ENCODE measurements around the gene SLFN14.
"Not testable (repeated sequence)": the region's sequence is repeated elsewhere in the genome, so short reads cannot be mapped to it uniquely, and the experiment has no call there.

The SLFN14 gene

DNA sequence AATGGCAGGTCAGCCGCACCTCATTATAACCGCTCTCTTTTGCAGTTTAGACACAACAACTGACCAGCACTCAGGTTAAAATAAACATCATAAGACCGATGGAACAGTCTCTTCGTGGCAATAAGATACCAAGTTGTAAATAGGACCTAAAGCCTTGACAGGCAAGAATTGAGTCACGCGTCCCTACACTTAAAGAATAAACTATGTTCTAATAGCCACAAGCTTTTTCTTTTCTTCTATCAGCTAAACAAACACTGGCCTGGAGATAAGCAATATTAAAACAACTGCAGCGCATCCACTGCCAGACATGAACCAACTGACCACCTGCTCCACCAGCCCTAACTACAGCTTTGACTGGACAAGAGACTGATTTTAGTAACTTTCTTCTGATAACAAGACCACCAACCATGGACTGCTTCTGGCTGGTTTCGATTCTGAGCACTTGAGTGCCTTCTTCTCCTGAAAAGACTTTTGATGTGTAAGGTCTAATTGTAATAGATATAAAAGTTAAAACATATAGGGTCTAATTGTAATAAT lies 40.6 kb downstream of the SLFN14 start:
- no peak for DNase-seq

DNA sequence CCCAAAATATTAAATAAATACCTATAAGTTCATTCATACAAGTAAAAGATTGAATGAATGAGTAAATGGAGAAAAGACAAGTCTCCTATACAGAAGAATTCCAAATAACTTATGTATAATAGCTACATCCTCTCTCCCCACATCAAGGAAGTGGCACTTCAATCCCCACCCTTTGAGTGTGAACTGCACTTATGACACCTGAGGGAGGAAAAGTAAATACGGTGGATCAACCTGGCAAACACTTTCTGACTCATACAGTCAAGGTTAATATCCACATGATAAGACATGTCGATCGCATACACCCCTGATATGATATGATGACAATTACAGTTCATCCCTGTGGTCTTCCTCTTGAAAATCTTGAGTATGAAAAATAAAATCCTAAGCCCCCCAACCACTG lies 41.2 kb downstream of the SLFN14 start:
- no peak for DNase-seq

DNA sequence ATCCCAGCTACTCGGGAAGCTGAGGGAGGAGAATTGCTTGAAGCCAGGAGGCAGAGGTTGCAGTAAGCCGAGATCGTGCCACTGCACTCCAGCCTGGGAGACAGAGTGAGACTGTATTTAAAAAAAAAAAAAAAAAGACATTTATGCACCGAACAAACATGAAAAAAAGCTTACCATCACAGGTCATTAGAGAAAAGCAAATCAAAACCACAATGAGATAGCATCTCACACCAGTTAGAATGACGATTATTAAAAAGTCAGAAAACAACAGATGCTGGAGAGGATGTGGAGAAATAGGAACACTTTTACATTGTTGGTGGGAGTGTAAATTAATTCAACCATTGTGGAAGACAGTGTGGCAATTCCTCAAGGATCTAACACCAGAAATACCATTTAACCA lies 42.2 kb downstream of the SLFN14 start:
- not testable (repeated sequence) for DNase-seq

DNA sequence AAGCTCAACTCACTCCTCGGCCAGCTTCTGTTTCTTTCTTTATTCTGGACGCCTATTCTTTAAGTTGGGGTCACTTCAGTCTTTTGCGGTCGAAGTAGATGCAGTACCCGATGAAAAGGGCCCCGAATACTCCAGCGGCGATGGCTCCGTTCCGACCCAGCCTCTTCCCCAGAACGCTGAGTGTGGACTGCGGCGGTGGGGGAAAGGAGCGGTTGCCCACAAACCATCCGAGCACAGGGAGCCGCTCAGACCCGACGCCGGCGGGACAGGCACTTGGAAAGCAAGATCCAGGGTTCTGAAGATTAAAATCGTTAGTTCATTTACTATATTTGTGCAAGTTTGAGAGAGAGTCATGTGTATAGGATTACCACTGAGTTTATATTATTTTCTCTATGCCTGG lies 45.6 kb downstream of the SLFN14 start:
- DNase-seq: no peak

DNA sequence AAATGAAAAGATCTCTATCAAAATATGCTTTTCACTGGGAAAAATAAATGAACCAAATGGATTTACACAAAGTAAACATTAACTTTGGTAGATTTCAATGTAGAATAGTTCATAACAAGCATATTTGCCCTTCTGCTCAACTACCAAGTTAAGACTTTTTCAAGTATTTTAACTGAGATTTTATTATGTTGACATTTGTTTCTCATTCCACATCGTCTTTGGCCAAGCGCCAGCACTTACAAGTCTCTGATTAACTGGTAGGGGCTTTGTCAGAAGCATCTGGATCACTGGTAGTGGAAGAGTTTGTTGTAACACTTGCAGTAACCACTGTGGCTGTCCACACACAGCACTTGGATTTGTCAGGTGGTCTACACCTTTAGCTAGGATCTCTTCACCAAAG lies 46.1 kb downstream of the SLFN14 start:
- DNase-seq: peak; percentile 5

Data from NCI-H69 (cell line).